ENCODE results near the gene ITPA.

Gene ITPA

DNA sequence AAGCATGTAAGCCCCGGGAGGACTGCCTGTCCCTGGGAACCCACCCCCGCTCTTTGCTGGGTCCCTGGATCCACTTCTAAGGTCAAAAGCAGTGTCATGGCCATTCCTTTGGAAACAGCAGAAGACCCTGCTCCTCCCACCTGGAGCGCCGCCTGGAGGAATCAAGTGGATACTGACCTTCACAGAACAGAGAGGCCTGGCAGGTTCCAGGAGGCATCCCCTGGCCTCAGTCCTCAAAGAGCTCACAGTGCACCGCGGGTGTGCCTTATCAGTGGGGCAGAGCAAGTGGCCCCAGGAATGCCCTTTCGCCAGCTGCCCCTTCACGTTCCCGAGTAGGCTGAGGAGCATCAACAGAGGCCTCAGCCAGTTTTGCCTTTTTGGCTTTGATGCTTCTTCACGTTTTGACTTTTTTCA lies 40.8 kb downstream of the ITPA start:
- no peak for DNase-seq (ENCODE audit: low read depth)
- no peak overlapping the region for H3K4me3 ChIP-seq (ENCODE audit: low read depth, low read length)
- TF ChIP-seq, protein P1, sequence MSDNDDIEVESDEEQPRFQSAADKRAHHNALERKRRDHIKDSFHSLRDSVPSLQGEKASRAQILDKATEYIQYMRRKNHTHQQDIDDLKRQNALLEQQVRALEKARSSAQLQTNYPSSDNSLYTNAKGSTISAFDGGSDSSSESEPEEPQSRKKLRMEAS (IDR thresholded peaks at IDR 0.05; ENCODE audit: low read depth, low read length) = no peak
- TF ChIP-seq POLR2A (IDR thresholded peaks at IDR 0.05; ENCODE audit: extremely low read depth, insufficient read length) (no peak), MYC (IDR thresholded peaks at IDR 0.05; ENCODE audit: low read depth, low read length) (no peak)
- TF ChIP-seq, protein P2, sequence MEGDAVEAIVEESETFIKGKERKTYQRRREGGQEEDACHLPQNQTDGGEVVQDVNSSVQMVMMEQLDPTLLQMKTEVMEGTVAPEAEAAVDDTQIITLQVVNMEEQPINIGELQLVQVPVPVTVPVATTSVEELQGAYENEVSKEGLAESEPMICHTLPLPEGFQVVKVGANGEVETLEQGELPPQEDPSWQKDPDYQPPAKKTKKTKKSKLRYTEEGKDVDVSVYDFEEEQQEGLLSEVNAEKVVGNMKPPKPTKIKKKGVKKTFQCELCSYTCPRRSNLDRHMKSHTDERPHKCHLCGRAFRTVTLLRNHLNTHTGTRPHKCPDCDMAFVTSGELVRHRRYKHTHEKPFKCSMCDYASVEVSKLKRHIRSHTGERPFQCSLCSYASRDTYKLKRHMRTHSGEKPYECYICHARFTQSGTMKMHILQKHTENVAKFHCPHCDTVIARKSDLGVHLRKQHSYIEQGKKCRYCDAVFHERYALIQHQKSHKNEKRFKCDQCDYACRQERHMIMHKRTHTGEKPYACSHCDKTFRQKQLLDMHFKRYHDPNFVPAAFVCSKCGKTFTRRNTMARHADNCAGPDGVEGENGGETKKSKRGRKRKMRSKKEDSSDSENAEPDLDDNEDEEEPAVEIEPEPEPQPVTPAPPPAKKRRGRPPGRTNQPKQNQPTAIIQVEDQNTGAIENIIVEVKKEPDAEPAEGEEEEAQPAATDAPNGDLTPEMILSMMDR (IDR thresholded peaks at IDR 0.05; ENCODE audit: low read depth, low read length) = no peak

GRCh38 chr20:3251806-3252205 lies 42.5 kb downstream of the ITPA start:
- DNase-seq (ENCODE audit: low read depth) = no peak
- no peak for TF ChIP-seq POLR2A (IDR thresholded peaks at IDR 0.05; ENCODE audit: extremely low read depth, insufficient read length)
- TF ChIP-seq MYC (IDR thresholded peaks at IDR 0.05; ENCODE audit: low read depth, low read length) = no peak
- TF ChIP-seq, protein P2 (IDR thresholded peaks at IDR 0.05; ENCODE audit: low read depth, low read length) = no peak
- TF ChIP-seq, protein P1 (IDR thresholded peaks at IDR 0.05; ENCODE audit: low read depth, low read length) = no peak
- no peak overlapping the region for H3K4me3 ChIP-seq (ENCODE audit: low read depth, low read length)

DNA sequence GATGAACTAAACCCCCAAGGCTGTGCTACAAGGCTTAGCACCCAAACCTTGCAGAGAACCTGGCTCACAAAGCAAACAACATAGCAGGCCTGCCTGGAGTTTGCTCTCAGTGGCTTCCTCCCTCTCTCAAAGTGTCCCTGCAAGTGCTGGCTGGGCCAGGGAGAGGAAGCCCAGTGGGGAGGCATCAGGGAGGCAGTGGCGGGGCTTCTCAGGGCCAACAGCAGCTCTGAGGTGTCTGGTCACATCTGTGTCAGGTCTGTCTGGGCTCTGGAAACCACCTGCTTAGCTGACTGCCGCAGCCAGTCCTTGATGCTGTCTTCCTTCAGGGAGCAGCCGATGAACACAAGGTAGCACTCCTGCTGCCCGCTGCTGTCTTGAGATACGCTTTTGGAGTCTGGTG lies 46.4 kb downstream of the ITPA start:
- DNase-seq (ENCODE audit: low read depth) = no peak
- TF ChIP-seq POLR2A (IDR thresholded peaks at IDR 0.05; ENCODE audit: extremely low read depth, insufficient read length) = no peak
- TF ChIP-seq, protein P2 (IDR thresholded peaks at IDR 0.05; ENCODE audit: low read depth, low read length) = no peak
- H3K4me3 ChIP-seq (ENCODE audit: low read depth, low read length) = no peak overlapping the region

DNA sequence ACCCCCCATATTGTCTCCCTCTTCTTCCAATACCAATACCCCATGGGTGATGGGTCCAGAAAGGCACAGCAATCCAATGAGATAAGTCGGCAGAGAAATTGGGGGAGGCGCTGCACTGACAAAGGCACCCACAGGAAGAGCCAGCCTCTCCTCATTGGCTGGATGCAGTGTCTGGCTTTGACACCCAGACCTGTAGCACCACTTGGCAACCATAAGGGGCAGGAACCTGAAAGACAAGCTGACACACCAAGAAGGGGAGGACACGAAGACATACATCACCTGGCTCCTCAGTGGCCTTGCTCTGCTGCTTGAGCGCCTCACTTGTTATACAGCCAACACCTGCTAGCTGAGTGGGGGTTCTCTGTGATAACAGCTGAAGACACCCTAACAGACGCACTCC lies 49.1 kb downstream of the ITPA start:
- no peak overlapping the region for H3K4me3 ChIP-seq (ENCODE audit: low read depth, low read length)
- TF ChIP-seq, protein P1 (IDR thresholded peaks at IDR 0.05; ENCODE audit: low read depth, low read length) = no peak
- TF ChIP-seq POLR2A (IDR thresholded peaks at IDR 0.05; ENCODE audit: extremely low read depth, insufficient read length) (no peak), MYC (IDR thresholded peaks at IDR 0.05; ENCODE audit: low read depth, low read length) (no peak)
- TF ChIP-seq, protein P2 (IDR thresholded peaks at IDR 0.05; ENCODE audit: low read depth, low read length) = no peak
- DNase-seq (ENCODE audit: low read depth) = no peak

- TF ChIP-seq MYC (IDR thresholded peaks at IDR 0.05; ENCODE audit: low read depth, low read length) = no peak
- no peak for TF ChIP-seq POLR2A (IDR thresholded peaks at IDR 0.05; ENCODE audit: extremely low read depth, insufficient read length)
- TF ChIP-seq, protein P2 (IDR thresholded peaks at IDR 0.05; ENCODE audit: low read depth, low read length) = no peak
- TF ChIP-seq, protein P1 (IDR thresholded peaks at IDR 0.05; ENCODE audit: low read depth, low read length) = no peak
- H3K4me3 ChIP-seq (ENCODE audit: low read depth, low read length) = no peak overlapping the region
- no peak for DNase-seq (ENCODE audit: low read depth)
Observed at GRCh38 chr20:3262566-3262965, 53.3 kb downstream of the ITPA start.

- DNase-seq (ENCODE audit: low read depth) = no peak
- TF ChIP-seq MYC (IDR thresholded peaks at IDR 0.05; ENCODE audit: low read depth, low read length) (no peak), POLR2A (IDR thresholded peaks at IDR 0.05; ENCODE audit: extremely low read depth, insufficient read length) (no peak)
- TF ChIP-seq, protein P1 (IDR thresholded peaks at IDR 0.05; ENCODE audit: low read depth, low read length) = no peak
- TF ChIP-seq, protein P2 (IDR thresholded peaks at IDR 0.05; ENCODE audit: low read depth, low read length) = no peak
- no peak overlapping the region for H3K4me3 ChIP-seq (ENCODE audit: low read depth, low read length)
Observed at GRCh38 chr20:3270051-3270450, 60.8 kb downstream of the ITPA start.

All from NB4 (cell line).